Activated gamma-delta T cell treated with anti-CD3 and anti-CD28 coated beads, Interleukin-2, amount 50 U/mL, for 16 hours (primary cell): Measurements from ENCODE around the gene BIRC5.
"Not testable (repeated sequence)": the region's sequence is repeated elsewhere in the genome, so short reads cannot be mapped to it uniquely, and the experiment has no call there.

ENCODE experiments used
- DNase-seq: peaks from one replicate; pipeline ENCODE4 v3.0.0-alpha.2; 2020; ENCODE audit warnings: low read depth

Gene BIRC5

DNA sequence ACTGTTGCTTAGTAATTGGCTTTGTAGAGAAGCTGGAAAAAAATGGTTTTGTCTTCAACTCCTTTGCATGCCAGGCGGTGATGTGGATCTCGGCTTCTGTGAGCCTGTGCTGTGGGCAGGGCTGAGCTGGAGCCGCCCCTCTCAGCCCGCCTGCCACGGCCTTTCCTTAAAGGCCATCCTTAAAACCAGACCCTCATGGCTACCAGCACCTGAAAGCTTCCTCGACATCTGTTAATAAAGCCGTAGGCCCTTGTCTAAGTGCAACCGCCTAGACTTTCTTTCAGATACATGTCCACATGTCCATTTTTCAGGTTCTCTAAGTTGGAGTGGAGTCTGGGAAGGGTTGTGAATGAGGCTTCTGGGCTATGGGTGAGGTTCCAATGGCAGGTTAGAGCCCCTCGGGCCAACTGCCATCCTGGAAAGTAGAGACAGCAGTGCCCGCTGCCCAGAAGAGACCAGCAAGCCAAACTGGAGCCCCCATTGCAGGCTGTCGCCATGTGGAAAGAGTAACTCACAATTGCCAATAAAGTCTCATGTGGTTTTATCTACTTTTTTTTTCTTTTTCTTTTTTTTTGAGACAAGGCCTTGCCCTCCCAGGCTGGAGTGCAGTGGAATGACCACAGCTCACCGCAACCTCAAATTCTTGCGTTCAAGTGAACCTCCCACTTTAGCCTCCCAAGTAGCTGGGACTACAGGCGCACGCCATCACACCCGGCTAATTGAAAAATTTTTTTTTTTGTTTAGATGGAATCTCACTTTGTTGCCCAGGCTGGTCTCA is 11.2 kb downstream of the BIRC5 start:
- DNase-seq, result no peak

DNA sequence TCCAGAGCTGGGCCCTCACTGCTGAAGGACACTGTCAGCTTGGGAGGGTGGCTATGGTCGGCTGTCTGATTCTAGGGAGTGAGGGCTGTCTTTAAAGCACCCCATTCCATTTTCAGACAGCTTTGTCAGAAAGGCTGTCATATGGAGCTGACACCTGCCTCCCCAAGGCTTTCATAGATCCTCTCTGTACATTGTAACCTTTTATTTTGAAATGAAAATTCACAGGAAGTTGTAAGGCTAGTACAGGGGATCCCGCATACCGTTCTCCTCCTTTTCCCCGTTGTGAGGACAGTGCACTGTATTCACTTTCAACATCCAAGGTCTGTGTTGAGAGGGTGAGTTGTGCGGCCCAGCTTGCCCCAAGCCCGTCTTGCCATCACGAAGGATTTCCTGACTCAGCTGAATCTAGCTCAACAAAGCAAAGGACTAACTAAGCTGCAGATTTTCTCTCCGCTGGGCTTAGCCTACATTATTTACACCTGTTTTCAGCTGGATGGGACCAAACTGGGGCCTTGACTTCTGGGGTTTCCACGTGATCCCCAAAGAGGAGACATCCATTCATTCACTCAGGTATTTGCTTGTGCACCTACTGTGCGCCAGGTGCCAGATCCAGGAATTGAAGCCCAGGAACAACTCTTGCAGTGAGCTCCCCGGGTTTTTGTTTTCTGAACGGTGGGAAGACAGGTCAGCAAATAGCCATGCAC is 12.2 kb downstream of the BIRC5 start:
- DNase-seq, result no peak

DNA sequence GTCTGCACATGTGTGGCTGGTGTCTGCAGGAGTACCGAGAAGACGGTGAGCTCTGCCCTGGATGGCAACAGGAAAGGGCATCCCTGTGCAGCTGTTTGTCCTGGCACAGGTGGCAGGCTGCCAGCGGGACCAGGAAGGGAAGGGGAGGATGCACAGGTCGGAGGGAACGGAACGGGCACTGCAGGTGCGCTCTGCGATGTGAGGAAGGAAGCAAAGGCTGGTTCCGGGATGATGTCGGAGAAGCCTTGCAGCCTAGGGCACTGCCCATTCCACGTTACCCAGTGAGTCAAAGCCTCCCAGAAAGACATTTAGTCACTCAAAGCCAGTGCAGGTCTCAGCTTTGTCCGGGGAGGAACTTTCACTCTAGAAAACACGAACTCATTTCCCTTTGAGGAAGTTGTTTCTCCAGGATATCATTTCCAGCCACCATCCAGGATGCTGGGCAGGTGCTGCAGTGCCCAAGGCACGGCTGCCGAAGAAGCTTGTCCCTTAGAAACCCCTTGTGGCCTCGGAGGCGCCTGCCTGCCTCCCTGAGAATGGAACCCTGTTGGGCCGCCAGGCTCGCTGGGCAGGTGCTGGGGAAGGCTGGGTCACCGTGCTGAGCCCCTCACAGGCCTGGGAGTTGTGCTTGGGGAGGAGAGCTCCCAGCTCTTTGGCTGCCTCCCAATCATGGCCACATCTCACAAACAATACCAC is 12.9 kb downstream of the BIRC5 start:
- no peak for DNase-seq

DNA sequence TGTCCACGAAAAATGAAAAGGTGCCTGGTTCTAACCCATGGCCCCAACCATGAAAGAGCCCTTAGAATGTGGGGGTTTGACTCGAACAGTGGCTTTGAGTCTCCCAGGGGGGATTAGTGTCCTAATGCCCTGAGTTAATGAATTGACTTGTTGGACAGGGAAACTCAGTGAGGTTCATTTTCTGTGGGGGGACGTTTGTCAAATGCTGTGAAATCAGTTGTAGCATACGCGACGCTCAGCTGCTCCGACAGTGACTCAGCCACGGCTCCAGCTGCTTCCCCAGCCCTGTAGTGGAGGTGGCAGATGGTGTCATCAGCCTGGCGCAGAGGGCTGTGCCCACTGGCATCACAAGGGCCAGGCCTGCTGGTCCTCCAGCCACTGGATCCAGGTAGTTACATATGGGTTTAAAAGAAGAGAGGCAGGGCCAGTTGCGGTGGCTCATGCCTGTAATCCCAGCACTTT is 13.4 kb downstream of the BIRC5 start:
- DNase-seq, result no peak

DNA sequence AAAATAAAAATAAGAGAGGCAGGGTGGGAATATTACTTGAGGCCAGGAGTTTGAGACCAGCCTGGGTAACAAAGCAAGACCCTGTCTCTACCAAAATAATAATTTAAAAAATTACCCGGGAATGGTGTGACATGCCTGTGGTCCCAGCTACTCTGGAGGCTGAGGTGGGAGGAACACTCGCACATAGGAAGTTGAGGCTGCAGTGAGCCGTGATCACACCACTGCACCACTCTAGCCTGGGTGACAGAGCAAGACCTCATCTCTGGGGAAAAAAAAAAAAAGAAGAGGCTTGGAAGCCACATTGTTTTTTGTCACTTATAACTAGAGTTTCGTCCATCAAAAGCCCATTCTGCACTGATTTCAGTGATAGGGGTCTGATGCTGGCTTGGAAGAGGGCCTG is 14.1 kb downstream of the BIRC5 start:
- no peak for DNase-seq

DNA sequence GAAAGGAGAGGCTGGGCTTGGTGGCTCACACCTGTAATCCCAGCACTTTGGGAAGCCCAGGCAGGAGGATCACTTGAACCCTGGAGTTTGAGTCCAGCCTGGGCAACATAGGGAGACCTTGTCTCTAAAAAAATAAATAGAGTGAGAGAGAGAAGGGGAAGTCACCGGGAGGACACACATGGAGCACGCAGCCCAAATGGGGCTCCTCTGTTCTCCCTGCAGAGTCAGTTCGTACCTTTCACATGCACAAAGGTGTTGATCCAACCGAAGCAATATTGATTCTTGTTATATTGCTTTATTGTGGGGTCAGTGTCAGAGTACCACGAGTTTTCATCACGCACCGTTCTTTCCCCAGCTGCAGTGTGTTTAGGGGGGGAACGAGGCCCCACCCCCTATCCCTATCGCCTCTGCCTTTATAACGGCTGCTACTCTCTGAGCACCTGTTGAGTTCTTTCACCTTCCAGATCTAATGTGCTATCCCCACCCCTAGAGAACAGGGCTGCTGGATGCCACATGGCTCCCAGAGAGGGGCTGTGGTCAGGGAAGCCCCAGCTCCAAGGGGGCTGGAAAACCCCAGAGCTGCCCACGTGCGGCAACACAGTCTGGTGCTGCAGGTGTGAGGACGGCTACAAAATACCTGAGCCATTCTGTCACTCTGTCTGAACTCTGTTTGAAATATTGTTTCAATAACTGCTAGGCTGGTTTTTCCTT is 16.4 kb downstream of the BIRC5 start:
- DNase-seq, result no peak

DNA sequence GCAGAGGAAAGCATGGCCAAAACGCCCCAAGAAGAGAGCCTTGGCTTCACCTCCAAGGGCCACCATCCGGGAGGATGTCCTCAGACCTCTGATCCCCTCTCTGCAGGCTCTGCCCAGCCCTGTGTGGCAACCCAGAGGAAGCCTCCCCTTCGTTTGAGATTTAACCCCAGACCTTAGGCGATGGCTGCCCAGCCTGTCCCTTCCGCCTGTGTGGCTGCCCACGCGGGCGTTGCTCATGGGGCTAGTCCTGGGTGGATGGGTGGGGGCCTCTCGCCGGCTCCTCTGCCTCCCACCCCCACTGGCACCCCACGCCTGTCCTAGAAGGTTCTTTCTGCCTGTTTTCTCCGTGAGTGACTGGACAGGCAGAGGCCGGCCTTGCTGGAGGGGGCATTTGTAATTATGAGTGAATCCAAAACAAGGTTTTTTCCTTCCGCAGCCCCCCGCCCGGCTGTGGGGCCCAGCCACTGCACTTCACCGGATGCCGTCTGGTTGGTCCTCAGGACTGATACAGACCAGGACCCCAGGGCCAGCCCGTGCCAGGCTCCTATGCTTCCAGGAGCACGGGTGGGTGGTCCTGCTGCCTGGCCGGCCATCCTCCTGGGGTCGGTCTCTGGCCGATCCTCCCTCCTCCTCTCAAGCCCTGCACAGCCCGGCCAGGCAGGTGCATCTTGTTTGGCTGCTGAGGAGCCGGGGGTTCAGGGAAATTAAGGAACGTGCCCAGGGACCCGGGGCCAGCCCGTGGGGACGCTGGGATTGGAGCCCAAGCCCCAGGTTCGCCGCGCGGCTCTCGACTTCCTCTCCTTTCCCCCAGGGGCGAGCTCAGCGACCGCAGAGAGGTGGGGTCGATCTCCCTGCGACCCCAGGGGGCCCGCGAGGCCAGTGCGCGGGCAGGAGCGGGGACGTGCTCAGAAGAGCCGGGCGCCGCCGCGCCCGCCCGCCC is 17.2 kb downstream of the BIRC5 start, which contains the start of gene TMEM235:
Gene TMEM235, plus strand, starts transcription at position 636 of the 940 bp plus-strand sequence. CDS start 393 bp downstream, outside the sequence.
- no peak for DNase-seq

DNA sequence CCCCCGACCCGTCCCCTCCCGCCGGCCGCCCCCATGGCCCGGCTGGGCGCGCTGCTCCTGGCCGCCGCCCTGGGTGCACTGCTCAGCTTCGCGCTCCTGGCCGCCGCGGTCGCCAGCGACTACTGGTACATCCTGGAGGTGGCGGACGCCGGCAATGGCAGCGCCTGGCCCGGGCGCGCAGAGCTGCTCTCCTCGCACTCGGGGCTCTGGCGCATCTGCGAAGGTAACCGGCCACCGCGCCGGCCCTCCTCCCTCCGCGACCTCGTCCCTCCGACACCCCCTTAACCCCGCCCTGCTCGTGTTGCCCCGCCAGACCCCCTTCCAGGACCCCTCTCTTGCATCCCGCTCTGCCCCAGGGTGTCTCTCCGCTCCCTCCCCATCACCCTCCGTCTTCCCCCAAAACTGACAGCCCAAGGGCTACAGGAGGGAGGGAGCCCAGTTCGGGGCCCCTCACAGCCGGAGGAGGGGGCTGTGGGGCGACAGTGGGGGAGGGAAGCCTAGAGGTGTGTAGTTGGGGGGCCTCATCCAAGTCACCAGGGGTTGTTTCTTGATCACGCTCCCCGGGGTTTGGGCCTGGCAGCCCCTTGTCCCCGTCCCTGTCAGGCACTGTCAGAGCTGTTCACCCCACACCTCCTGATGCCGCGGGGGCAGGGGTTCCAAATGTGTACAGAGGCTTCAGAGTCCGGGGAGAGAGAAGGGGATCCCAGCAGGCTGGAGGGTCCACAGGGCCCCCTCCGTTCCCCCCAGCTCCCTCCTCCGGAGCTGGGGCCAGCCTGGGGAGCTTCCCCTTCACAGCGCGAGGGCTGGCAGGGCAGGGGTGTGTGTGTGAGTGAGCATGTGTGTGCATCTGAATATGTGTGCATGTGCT is 18.2 kb downstream of the BIRC5 start:
- DNase-seq, result no peak

DNA sequence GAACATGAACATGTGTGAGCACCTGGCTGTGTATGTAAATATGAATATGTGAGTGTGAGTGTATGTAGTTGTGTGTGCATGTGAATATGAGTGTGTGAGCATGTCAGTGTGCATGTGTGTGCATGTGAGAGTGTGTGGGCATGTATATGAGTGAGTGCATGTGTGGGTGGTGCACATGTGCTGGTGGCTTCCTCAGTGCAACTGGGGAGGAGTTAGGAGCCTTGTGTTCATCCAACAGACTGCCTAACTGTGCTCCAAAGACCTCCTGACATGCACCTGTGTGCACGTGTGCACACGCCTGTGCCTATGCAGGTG is 18.8 kb downstream of the BIRC5 start:
- no peak for DNase-seq

DNA sequence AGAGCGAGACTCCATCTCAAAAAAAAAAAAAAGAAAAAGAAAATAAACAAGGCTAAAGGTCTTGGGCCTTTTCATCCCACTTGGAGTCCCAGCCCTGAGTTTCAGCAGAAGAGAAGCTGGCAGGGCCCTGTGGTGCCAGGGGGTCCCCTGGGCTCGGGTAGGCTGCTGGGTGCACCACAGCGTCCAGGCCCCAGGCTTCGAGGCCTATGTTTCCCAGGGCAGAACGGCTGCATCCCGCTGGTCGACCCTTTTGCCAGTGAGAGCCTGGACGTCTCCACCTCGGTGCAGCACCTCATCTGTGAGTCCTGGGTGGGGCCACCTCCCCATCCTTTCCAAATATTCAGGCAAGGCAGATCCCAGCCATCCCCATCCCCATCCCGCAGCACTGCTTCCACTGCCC is 19.6 kb downstream of the BIRC5 start:
- no peak for DNase-seq

DNA sequence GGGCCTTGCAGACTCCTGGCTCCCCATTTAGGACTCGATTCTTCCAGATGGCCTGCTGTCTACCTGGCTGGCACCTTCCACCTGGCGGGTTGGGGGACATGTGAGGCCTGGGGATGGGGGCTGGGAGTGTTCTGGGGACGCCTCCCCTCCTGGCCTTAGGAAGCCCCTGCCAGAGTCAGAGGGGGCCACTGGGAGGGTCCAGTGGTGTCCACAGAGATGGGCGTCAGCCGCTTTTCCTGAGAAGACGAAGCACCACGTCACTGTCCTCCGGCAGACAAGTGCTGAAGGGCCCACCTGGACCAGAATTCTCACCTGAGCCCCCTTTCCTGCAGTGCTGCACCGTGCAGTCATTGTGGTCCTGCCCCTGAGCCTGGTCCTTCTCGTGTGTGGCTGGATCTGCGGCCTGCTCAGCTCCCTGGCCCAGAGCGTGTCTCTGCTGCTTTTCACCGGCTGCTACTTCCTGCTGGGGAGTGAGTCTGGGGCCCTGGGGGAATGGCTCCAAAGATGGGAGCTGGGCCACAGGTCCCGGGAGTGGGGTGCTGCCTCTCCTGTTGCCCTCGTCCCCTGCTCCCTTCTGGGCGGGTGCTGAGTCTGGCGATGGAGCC is 20.3 kb downstream of the BIRC5 start:
- DNase-seq, result no peak

DNA sequence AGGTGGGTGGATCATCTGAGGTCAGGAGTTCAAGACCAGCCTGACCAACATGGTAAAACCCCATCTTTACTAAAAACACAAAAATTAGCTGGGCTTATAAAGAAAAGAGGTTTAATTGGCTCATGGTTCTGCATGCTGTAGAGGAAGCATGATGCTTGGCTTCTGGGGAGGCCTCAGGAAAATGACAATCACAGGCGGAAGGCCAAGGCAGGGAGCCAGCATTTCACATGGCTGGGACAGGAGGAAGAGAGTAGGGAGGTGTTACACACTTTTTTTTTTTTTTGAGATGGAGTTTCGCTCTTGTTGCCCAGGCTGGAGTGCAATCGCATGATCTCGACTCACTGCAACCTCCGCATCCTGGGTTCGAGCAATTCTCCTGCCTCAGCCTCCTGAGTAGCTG is 21.0 kb downstream of the BIRC5 start:
- DNase-seq, result not testable (repeated sequence)

DNA sequence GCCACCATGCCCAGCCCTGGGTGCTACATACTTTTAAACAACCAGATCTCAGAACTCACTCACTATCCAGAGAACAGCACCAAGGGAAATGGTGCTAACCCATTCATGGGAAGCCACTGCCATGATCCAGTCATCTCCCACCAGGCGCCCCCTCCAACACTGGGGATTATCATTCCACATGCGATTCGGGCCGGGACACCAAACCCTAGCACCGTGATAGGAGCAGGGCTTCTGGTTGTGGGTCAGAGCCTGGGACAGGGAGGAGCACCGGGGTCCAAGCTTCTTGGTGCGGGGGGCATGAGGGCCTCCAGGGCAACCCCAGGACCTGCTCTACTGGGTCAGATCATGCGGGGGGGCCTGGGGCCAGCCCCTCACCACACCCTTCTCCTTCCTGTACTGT is 21.8 kb downstream of the BIRC5 start:
- DNase-seq, result no peak

DNA sequence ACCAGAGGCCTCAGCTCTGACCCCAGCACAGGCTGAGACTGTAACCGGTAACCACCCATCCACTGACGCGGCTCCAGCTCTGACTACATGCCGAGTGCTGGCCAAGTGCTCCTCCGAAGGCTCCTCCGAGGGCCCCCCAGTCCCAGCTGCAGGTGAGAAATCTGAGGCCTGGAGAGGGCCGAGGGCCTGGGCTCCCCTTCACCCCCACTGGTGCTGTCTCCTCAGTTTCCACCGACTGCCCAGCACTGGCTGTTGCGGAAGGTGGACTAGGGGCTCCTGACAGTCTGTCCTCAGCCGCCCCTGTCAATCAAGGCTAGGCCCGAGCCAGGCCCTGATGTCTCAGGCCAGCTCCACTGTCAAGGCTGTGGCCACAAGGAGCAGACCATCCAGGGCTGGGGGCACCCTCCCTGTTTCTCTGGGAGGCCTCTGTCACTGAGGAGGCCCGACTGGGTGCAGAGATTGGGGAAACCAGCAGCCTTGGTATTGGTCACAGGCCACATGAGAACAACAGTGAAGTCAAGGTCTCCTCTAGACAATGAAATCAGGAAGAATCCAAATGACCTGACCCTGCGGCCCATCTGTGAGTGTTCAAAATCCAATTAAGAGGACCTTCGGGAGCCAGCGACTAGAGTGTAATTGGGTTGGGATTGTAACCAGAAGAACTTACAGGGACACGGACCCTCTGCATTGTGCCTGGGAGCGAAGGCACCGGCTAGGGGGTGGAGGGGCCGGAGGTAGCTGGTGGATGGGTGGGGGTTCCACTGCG is 22.5 kb downstream of the BIRC5 start:
- no peak for DNase-seq

DNA sequence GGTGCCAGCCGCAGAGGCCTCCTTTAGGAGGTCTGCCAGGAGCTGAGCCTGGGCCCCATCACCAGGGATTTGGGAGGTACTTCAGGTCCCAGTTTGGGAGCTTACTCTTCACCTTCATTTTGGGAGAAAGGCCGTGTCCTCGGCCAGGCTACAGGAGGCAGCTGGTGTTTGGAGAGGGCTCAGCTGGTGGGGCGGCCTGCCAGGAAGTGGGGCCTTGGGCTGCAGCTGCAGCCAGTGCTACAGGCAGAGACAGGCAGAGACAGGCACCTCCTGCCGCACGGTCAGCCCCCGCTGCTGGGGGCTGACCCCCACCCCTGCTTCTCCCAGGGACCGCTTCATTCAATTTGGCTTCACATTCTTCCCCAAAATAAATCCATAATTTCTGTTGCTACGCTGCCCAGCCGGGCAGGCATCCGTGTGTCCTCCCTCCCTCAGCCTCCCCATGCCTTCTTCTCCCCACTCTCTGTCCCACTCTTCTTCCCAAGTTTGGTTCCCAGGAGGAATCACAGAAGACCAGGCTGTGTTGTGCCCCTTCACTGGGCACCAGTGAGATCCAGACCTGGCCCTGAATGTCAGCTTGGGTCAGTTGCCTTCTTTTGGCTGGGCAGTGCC is 23.5 kb downstream of the BIRC5 start:
- DNase-seq, result no peak

DNA sequence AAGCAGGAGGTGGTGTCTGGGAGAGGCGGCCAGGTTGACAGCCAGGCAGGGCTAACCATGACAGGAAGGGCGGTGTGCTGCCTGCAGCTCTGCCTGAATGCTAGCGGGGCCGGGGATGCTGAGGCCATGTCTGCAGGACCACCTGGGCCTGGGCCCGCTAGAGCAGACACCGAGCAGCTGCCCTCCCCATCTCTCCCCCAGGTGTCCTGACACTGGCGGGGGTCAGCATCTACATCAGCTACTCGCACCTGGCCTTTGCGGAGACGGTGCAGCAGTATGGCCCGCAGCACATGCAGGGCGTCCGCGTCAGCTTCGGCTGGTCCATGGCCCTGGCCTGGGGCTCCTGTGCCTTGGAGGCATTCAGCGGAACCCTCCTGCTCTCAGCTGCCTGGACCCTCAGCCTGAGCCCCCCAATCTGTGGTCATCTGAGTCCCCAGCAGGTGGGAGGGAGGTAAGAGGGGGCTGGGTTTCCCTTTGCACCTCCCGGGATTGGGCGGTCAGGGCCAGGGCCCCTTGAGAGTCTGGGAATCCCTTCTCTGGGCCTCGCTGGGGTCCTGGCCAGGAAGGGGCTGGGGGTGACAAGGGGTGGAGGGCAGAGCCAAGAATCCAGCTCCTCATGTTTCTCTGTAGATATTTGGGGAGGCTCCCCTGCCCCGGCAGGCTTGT is 24.9 kb downstream of the BIRC5 start:
- no peak for DNase-seq

DNA sequence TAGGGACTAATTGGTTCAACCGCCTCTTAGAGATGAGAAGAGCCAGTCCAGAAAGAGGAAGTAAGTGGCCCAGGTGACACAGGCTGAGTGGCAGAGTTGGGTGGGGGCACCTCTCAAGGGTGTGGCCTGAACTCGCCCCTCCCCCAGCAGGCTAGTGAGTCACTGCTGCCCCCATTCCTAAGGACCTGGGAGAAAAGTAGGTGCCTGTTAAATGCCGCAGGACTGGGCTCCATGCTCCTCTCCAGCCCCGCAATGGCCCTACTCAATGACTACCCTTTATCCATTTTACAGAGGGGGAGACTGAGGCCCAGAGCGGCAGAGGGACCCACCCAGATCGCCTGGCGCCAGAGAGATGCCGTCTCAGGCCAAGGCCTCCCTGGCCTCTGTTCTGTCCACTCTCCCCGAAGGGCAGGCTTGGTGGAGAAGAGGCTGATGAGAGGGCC is 25.5 kb downstream of the BIRC5 start:
- DNase-seq, result no peak
